Keratinocyte (primary cell): ENCODE results near the gene MFSD6. TPM values are rescaled to one million over a fixed set of nuclear protein-coding genes. Genes with fewer than 3 reads are reported as not detected.

Source experiments
- DNase-seq: peaks from one replicate; pipeline ENCODE4 v3.0.0-alpha.2; 2011; ENCODE audit warnings: low read depth, missing footprints, low spot score
- FAIRE-seq: peaks from 2 replicates; lab custom pipeline; 2011; peaks lifted over from hg19 to GRCh38; lab: Jason Lieb, UNC
- H2AFZ ChIP-seq: 2 replicates; pipeline ENCODE4 v1.6.0; 2012; ENCODE audit warnings: low read length, control low read depth, inconsistent platforms; ENCODE audit not compliant: control insufficient read depth
- H3K27ac ChIP-seq: 2 replicates; pipeline ENCODE4 v1.5.1; 2011; ENCODE audit warnings: low read length; ENCODE audit not compliant: control insufficient read depth, insufficient read depth
- H3K27me3 ChIP-seq: 3 replicates; pipeline ENCODE4 v1.6.0; 2011; ENCODE audit warnings: low read length; ENCODE audit not compliant: control insufficient read depth, insufficient read depth; ENCODE audit errors: extremely low read depth
- H3K36me3 ChIP-seq, 2 experiments: 2 replicates in 1 of 2; 3 replicates in 1 of 2; pipeline ENCODE4 v1.5.1; 2011; ENCODE audit warnings: low read length in 2 of 2, mild to moderate bottlenecking in 1 of 2; ENCODE audit not compliant: control insufficient read depth in 2 of 2, insufficient read depth in 2 of 2; ENCODE audit errors: extremely low read depth in 1 of 2
- H3K4me1 ChIP-seq: 3 replicates; pipeline ENCODE4 v1.5.1; 2011; ENCODE audit warnings: low read length; ENCODE audit not compliant: control insufficient read depth, insufficient read depth; ENCODE audit errors: extremely low read depth
- H3K4me2 ChIP-seq: 3 replicates; pipeline ENCODE4 v1.6.0; 2011; ENCODE audit warnings: low read depth, low read length; ENCODE audit not compliant: control insufficient read depth, insufficient read depth; ENCODE audit errors: extremely low read depth
- H3K4me3 ChIP-seq, 3 experiments: fragments of 200-600 bp in 1 of 3; sonication (generic) in 1 of 3; 2 replicates in 2 of 3; 3 replicates in 1 of 3; pipeline ENCODE4 v1.5.1; 2011 to 2016; ENCODE audit warnings: low read length in 3 of 3, mild to moderate bottlenecking in 3 of 3, control low read depth in 2 of 3, inconsistent platforms in 1 of 3, low read depth in 1 of 3, mixed read lengths in 1 of 3, mixed run types in 1 of 3, moderate library complexity in 1 of 3; ENCODE audit not compliant: control insufficient read depth in 2 of 3, insufficient read depth in 2 of 3; ENCODE audit errors: extremely low read depth in 1 of 3
- H3K79me2 ChIP-seq: 2 replicates; pipeline ENCODE4 v1.6.0; 2012; ENCODE audit warnings: low read length; ENCODE audit not compliant: control insufficient read depth, insufficient read depth
- H3K9ac ChIP-seq: 3 replicates; pipeline ENCODE4 v1.6.0; 2011; ENCODE audit warnings: low read length; ENCODE audit not compliant: control insufficient read depth, insufficient read depth; ENCODE audit errors: extremely low read depth
- H3K9me1 ChIP-seq: 3 replicates; pipeline ENCODE4 v1.6.0; 2011; ENCODE audit warnings: low read length; ENCODE audit not compliant: control insufficient read depth, insufficient read depth; ENCODE audit errors: extremely low read depth
- H3K9me3 ChIP-seq: 2 replicates; pipeline ENCODE4 v1.5.1; 2012; ENCODE audit warnings: low read depth, low read length; ENCODE audit not compliant: control insufficient read depth
- H4K20me1 ChIP-seq: 3 replicates; pipeline ENCODE4 v1.6.0; 2011; ENCODE audit warnings: low read length; ENCODE audit not compliant: control insufficient read depth, insufficient read depth; ENCODE audit errors: extremely low read depth
- CTCF ChIP-seq, 3 experiments: IDR thresholded peaks in 1 of 3; conservative IDR thresholded peaks in 1 of 3; optimal IDR thresholded peaks in 1 of 3; 2 replicates in 2 of 3; 3 replicates in 1 of 3; pipeline versions ENCODE3 to v1.5.1; 2011; ENCODE audit warnings: low read length in 3 of 3, mild to moderate bottlenecking in 3 of 3, moderate library complexity in 2 of 3, control low read depth in 1 of 3, inconsistent platforms in 1 of 3; ENCODE audit not compliant: insufficient read depth in 2 of 3; ENCODE audit errors: extremely low read depth in 1 of 3
- EZH2 ChIP-seq: IDR thresholded peaks from one replicate; pipeline ENCODE4 v1.6.1; 2012; ENCODE audit warnings: inconsistent platforms, mild to moderate bottlenecking, low read length, moderate library complexity
- dilution Hi-C: fragments of 300-500 bp; cut with MboI; formaldehyde crosslinking; loops from one replicate; pipeline ENCODE4 v1.7.0; 2020; ENCODE audit warnings: low sequenced_read_pairs; ENCODE audit not compliant: extremely low pct_ligation_motif_present
- polyA plus RNA-seq, 5 experiments: library from polyadenylated mRNA; depleted of rRNA in 3 of 5; stranded (reverse) in 3 of 5; stranded (forward) in 1 of 5; unstranded in 1 of 5; fragments of >200 nt; gene quantifications; 1 replicate in 1 of 5; 2 replicates in 3 of 5; 3 replicates in 1 of 5; pipeline versions ENCODE4 v1.2.1 to v1.2.3, GENCODE V29; 2011 to 2012; ENCODE audit warnings: missing spikeins in 2 of 5, low read depth in 1 of 5, low replicate concordance in 1 of 5

Gene MFSD6
- polyA plus RNA-seq, 1 donor (not counting 4 experiments of a cell fraction or from before 2014, with no cell fraction given), result 11.0 TPM

- Histone ChIP-seq H3K27me3 (no peaks in the 10 kb centered on the region), H2AFZ (no peak overlapping the region), H3K79me2 (no peaks in the 10 kb centered on the region), H3K4me2 (no peak overlapping the region), H3K9me1 (no peaks in the 10 kb centered on the region), H3K9me3 (no peaks in the 10 kb centered on the region), H3K36me3 (peaks cover 0 to 2% of the 10 kb centered on the region in 2 experiments), H3K4me3 (no peak overlapping the region), H3K9ac (no peak overlapping the region), H3K4me1 (no peaks in the 10 kb centered on the region), H3K27ac (no peak overlapping the region), H4K20me1 (no peaks in the 10 kb centered on the region)
- no peak for DNase-seq
- no peak for FAIRE-seq
- TF ChIP-seq EZH2 (no peak), CTCF (optimal IDR thresholded peaks at IDR 0.05 in 1 of 3, IDR thresholded peaks at IDR 0.05 in 1 of 3, conservative IDR thresholded peaks at IDR 0.05 in 1 of 3; ENCODE audit: extremely low read depth in 1 of 3, insufficient read depth in 2 of 3, low read length in 3 of 3) (no peak)
- dilution Hi-C loops, result no loop called here
Measured at GRCh38 chr2:190454795-190455194, 46.6 kb downstream of the MFSD6 start.

- FAIRE-seq (no peak), DNase-seq (no peak)
- no peaks in the 10 kb centered on the region for H4K20me1 ChIP-seq
- no peaks in the 10 kb centered on the region for H3K9me1 ChIP-seq
- no peak overlapping the region for H3K4me3 ChIP-seq
- no peak overlapping the region for H2AFZ ChIP-seq
- H3K79me2 ChIP-seq, result no peaks in the 10 kb centered on the region
- no peak overlapping the region for H3K27ac ChIP-seq
- H3K9me3 ChIP-seq, result no peaks in the 10 kb centered on the region
- H3K4me1 ChIP-seq, result no peaks in the 10 kb centered on the region
- no peak overlapping the region for H3K4me2 ChIP-seq
- no peak overlapping the region for H3K9ac ChIP-seq
- peaks cover 0 to 2% of the 10 kb centered on the region in 2 experiments for H3K36me3 ChIP-seq
- TF ChIP-seq CTCF (optimal IDR thresholded peaks at IDR 0.05 in 1 of 3, IDR thresholded peaks at IDR 0.05 in 1 of 3, conservative IDR thresholded peaks at IDR 0.05 in 1 of 3; ENCODE audit: extremely low read depth in 1 of 3, insufficient read depth in 2 of 3, low read length in 3 of 3), result no peak
- TF ChIP-seq EZH2, result no peak
- dilution Hi-C loops, result no loop called here
- H3K27me3 ChIP-seq, result no peaks in the 10 kb centered on the region
Measured at GRCh38 chr2:190455358-190456095, 47.4 kb downstream of the MFSD6 start.
